K562 (cell line): Measurements from ENCODE around the gene ZCCHC9. TPM values are rescaled to one million over a fixed set of nuclear protein-coding genes. Genes with fewer than 3 reads are reported as not detected.

Experiments
- ARID1B ChIP-seq: fragments of 450-650 bp; IDR thresholded peaks from 2 replicates; pipeline ENCODE4 v1.6.1; 2016; ENCODE audit warnings: antibody characterized with exemption, mild to moderate bottlenecking, inconsistent platforms
- CBFA2T2 ChIP-seq: fragments of 450-650 bp; conservative IDR thresholded peaks from 2 replicates; pipeline ENCODE4 v1.6.1; 2017; ENCODE audit warnings: mild to moderate bottlenecking
- CBX8 ChIP-seq: fragments of 200-600 bp; sonication (generic); IDR thresholded peaks from 2 replicates; pipeline ENCODE4 v1.6.1; 2012; ENCODE audit warnings: borderline replicate concordance, mixed run types, low read depth, mild to moderate bottlenecking, moderate library complexity, mixed read lengths, low read length, control low read depth, inconsistent platforms; ENCODE audit not compliant: poor library complexity, severe bottlenecking; ENCODE audit errors: extremely low read depth
- DNMT1 ChIP-seq: fragments of 450-650 bp; IDR thresholded peaks from 2 replicates; pipeline ENCODE4 v1.6.1; 2016; ENCODE audit warnings: antibody characterized with exemption, mild to moderate bottlenecking
- GATAD2B ChIP-seq: fragments of 450-650 bp; IDR thresholded peaks from 2 replicates; pipeline ENCODE4 v1.6.1; 2017; ENCODE audit warnings: mild to moderate bottlenecking, borderline replicate concordance
- HNRNPH1 ChIP-seq: fragments of 200-400 bp; formaldehyde crosslinking; optimal IDR thresholded peaks from 2 replicates; pipeline ENCODE3; 2017; ENCODE audit warnings: low read depth, mild to moderate bottlenecking, low read length, moderate library complexity
- NBN ChIP-seq: fragments of 450-650 bp; IDR thresholded peaks from 2 replicates; pipeline ENCODE4 v1.6.1; 2016; ENCODE audit warnings: low read depth, mild to moderate bottlenecking
- POLR2AphosphoS2 ChIP-seq: IDR thresholded peaks from 2 replicates; pipeline ENCODE4 v1.6.1; 2012; ENCODE audit warnings: low read length, improper control_type of control experiment
- PPARD ChIP-seq: fragments of 250-450 bp; sonication (Bioruptor Pico); IDR thresholded peaks from 2 replicates; pipeline ENCODE4 v1.8.0; 2022; ENCODE audit warnings: inconsistent platforms, mild to moderate bottlenecking, moderate library complexity
- SFPQ ChIP-seq: fragments of 200-400 bp; formaldehyde crosslinking; IDR thresholded peaks from 2 replicates; pipeline ENCODE4 v1.6.1; 2017; ENCODE audit warnings: mild to moderate bottlenecking, low read depth, low read length, moderate library complexity
- SRSF3 ChIP-seq: fragments of 200-400 bp; formaldehyde crosslinking; IDR thresholded peaks from 2 replicates; pipeline ENCODE4 v1.6.1; 2016; ENCODE audit warnings: mild to moderate bottlenecking, low read length, moderate library complexity; ENCODE audit not compliant: insufficient read depth
- TCF3 ChIP-seq: sonication (generic); formaldehyde crosslinking; IDR thresholded peaks from 2 replicates; pipeline ENCODE4 v1.4.0; 2020; ENCODE audit warnings: mild to moderate bottlenecking, missing genetic modification reagents
- TCF7 ChIP-seq: sonication (generic); IDR thresholded peaks from 2 replicates; pipeline ENCODE4 v1.6.1; 2016; ENCODE audit warnings: antibody characterized with exemption, borderline replicate concordance
- WHSC1 ChIP-seq: IDR thresholded peaks from one replicate; pipeline ENCODE4 v1.6.1; 2012; ENCODE audit warnings: low read length, control low read depth, inconsistent platforms
- XRCC5 ChIP-seq: fragments of 200-400 bp; formaldehyde crosslinking; IDR thresholded peaks from 2 replicates; pipeline ENCODE4 v1.6.1; 2017; ENCODE audit warnings: low read depth, mild to moderate bottlenecking, low read length
- ZNF217 ChIP-seq: sonication (generic); formaldehyde crosslinking; IDR thresholded peaks from 2 replicates; pipeline ENCODE4 v1.8.0; 2022; ENCODE audit warnings: mild to moderate bottlenecking, missing genetic modification reagents
- ZNF431 ChIP-seq: sonication (generic); formaldehyde crosslinking; IDR thresholded peaks from 2 replicates; pipeline ENCODE4 v1.8.0; 2022; ENCODE audit warnings: mild to moderate bottlenecking, missing genetic modification reagents
- polyA plus RNA-seq, 8 experiments: library from polyadenylated mRNA; depleted of rRNA in 4 of 8; stranded (reverse) in 5 of 8; unstranded in 3 of 8; fragments of >200 nt; fragmentation: Nextera tagmentation in 2 of 8; fragmentation: Illumina TruSeq in 1 of 8; extraction: Ambion mirVana in 2 of 8; extraction: Trizol in 1 of 8; gene quantifications; 2 replicates each; pipeline versions ENCODE4 v1.2.1 to v1.2.3, GENCODE V29; 2011 to 2014; ENCODE audit warnings: inconsistent platforms in 1 of 8, missing spikeins in 1 of 8
- total RNA-seq, 7 experiments: library from RNA; depleted of rRNA in 6 of 7; stranded (reverse); fragments of >200 nt in 6 of 7; fragmentation: Illumina TruSeq in 2 of 7; extraction: Trizol in 2 of 7; gene quantifications; 2 replicates each; pipeline versions ENCODE4 v1.2.1 to v1.2.3, GENCODE V29; 2011 to 2021; ENCODE audit warnings: low replicate concordance in 1 of 7
- TF ChIP-seq, protein P1 (sequence below): fragments of 250-450 bp; sonication (Bioruptor Pico); IDR thresholded peaks from 2 replicates; pipeline ENCODE4 v1.5.0; 2021; ENCODE audit warnings: mild to moderate bottlenecking, borderline replicate concordance
- TF ChIP-seq, protein P2 (sequence below): sonication (generic); formaldehyde crosslinking; IDR thresholded peaks from 2 replicates; pipeline ENCODE4 v1.8.0; 2022; ENCODE audit warnings: missing genetic modification reagents, mild to moderate bottlenecking, borderline replicate concordance
- TF ChIP-seq, protein P3 (sequence below): sonication (generic); formaldehyde crosslinking; IDR thresholded peaks from 2 replicates; pipeline ENCODE4 v1.8.1; 2022; ENCODE audit warnings: missing genetic modification reagents

ZCCHC9 gene
- total and polyA plus RNA-seq, 9 of the 15 experiments (the other 6 are each of a cell fraction or from before 2014, with no cell fraction given), result 40.3 to 95.3 (median 59.9) TPM

GRCh38 chr5:81301271-81302015 is at the start of gene ZCCHC9 (continued):
- TF ChIP-seq SFPQ (no peak), XRCC5 (no peak; the same call in 1 of the 2 replicates), SRSF3 (no peak), TCF3 (CRISPR knock-in tag) (peak; percentile 12; the same call in 1 of the 2 replicates), CBX8 (no peak), PPARD (CRISPR knock-in tag) (no peak), GATAD2B (no peak), ARID1B (0 out of 2 replicates have a peak, but pooled peaks have one; percentile 19), TCF7 (no peak; the same call in 1 of the 2 replicates), ZNF217 (CRISPR knock-in tag) (no peak), POLR2AphosphoS2 (peak; percentile 55; the same call in 1 of the 2 replicates), NBN (peak; percentile 91), HNRNPH1 (no peak), WHSC1 (no peak), ZNF431 (CRISPR knock-in tag) (no peak), DNMT1 (no peak), CBFA2T2 (no peak)
- TF ChIP-seq, protein P1, sequence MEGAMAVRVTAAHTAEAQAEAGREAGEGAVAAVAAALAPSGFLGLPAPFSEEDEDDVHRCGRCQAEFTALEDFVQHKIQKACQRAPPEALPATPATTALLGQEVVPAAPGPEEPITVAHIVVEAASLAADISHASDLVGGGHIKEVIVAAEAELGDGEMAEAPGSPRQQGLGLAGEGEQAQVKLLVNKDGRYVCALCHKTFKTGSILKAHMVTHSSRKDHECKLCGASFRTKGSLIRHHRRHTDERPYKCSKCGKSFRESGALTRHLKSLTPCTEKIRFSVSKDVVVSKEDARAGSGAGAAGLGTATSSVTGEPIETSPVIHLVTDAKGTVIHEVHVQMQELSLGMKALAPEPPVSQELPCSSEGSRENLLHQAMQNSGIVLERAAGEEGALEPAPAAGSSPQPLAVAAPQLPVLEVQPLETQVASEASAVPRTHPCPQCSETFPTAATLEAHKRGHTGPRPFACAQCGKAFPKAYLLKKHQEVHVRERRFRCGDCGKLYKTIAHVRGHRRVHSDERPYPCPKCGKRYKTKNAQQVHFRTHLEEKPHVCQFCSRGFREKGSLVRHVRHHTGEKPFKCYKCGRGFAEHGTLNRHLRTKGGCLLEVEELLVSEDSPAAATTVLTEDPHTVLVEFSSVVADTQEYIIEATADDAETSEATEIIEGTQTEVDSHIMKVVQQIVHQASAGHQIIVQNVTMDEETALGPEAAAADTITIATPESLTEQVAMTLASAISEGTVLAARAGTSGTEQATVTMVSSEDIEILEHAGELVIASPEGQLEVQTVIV, result no peak
- TF ChIP-seq, protein P2, sequence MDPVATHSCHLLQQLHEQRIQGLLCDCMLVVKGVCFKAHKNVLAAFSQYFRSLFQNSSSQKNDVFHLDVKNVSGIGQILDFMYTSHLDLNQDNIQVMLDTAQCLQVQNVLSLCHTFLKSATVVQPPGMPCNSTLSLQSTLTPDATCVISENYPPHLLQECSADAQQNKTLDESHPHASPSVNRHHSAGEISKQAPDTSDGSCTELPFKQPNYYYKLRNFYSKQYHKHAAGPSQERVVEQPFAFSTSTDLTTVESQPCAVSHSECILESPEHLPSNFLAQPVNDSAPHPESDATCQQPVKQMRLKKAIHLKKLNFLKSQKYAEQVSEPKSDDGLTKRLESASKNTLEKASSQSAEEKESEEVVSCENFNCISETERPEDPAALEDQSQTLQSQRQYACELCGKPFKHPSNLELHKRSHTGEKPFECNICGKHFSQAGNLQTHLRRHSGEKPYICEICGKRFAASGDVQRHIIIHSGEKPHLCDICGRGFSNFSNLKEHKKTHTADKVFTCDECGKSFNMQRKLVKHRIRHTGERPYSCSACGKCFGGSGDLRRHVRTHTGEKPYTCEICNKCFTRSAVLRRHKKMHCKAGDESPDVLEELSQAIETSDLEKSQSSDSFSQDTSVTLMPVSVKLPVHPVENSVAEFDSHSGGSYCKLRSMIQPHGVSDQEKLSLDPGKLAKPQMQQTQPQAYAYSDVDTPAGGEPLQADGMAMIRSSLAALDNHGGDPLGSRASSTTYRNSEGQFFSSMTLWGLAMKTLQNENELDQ (CRISPR knock-in tag), result no peak
- TF ChIP-seq, protein P3, sequence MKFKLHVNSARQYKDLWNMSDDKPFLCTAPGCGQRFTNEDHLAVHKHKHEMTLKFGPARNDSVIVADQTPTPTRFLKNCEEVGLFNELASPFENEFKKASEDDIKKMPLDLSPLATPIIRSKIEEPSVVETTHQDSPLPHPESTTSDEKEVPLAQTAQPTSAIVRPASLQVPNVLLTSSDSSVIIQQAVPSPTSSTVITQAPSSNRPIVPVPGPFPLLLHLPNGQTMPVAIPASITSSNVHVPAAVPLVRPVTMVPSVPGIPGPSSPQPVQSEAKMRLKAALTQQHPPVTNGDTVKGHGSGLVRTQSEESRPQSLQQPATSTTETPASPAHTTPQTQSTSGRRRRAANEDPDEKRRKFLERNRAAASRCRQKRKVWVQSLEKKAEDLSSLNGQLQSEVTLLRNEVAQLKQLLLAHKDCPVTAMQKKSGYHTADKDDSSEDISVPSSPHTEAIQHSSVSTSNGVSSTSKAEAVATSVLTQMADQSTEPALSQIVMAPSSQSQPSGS, result no peak
